CD14-positive monocyte (primary cell): ENCODE measurements around the gene ENPP6. TPM values are rescaled to one million over a fixed set of nuclear protein-coding genes. Genes with fewer than 3 reads are reported as not detected.

Source experiments
- DNase-seq, 3 donors: peaks; one replicate each; pipeline ENCODE4 v3.0.0-alpha.2; 2011 to 2022
- H2AFZ ChIP-seq: 2 replicates; pipeline ENCODE4 v1.6.0; 2012; ENCODE audit warnings: mild to moderate bottlenecking, low read depth, low read length, inconsistent platforms; ENCODE audit not compliant: insufficient read depth, poor library complexity, severe bottlenecking
- H3K27ac ChIP-seq, 2 donors: 1 replicate in 1 of 2; 2 replicates in 1 of 2; pipeline ENCODE4 v1.5.1; 2012 to 2013; ENCODE audit warnings: low read length in 2 of 2, control low read depth in 1 of 2, inconsistent platforms in 1 of 2, low read depth in 1 of 2, mild to moderate bottlenecking in 1 of 2
- H3K27me3 ChIP-seq, 2 donors: one replicate each; pipeline versions ENCODE4 v1.6.0 to v1.6.1; 2011 to 2013; ENCODE audit warnings: low read length in 2 of 2; ENCODE audit not compliant: control insufficient read depth in 2 of 2, insufficient read depth in 2 of 2
- H3K36me3 ChIP-seq, 2 donors: replicated peaks in 1 of 2; 1 replicate in 1 of 2; 2 replicates in 1 of 2; pipeline versions ENCODE4 v1.5.1 to v1.6.1; 2012 to 2013; ENCODE audit warnings: low read length in 2 of 2, control low read depth in 1 of 2, inconsistent platforms in 1 of 2, mild to moderate bottlenecking in 1 of 2; ENCODE audit not compliant: insufficient read depth in 2 of 2, control insufficient read depth in 1 of 2
- H3K4me1 ChIP-seq, 2 donors: 1 replicate in 1 of 2; 2 replicates in 1 of 2; pipeline versions ENCODE4 v1.5.1 to v1.6.1; 2012 to 2013; ENCODE audit warnings: low read length in 2 of 2, control low read depth in 1 of 2, inconsistent platforms in 1 of 2, mild to moderate bottlenecking in 1 of 2, moderate library complexity in 1 of 2; ENCODE audit not compliant: insufficient read depth in 2 of 2, control insufficient read depth in 1 of 2
- H3K4me2 ChIP-seq: replicated peaks from 2 replicates; pipeline ENCODE3; 2012; ENCODE audit warnings: low read length, moderate library complexity, mild to moderate bottlenecking; ENCODE audit not compliant: poor library complexity, severe bottlenecking; ENCODE audit errors: extremely low read depth
- H3K4me3 ChIP-seq, 3 experiments: fragments of 200-600 bp in 1 of 3; sonication (generic) in 1 of 3; replicated peaks in 1 of 3; 1 replicate in 2 of 3; 2 replicates in 1 of 3; pipeline ENCODE4 v1.5.1; 2011 to 2013; ENCODE audit warnings: low read length in 3 of 3, mild to moderate bottlenecking in 3 of 3, control low read depth in 2 of 3, low read depth in 2 of 3, inconsistent platforms in 1 of 3, moderate library complexity in 1 of 3
- H3K79me2 ChIP-seq: 2 replicates; pipeline ENCODE4 v1.6.0; 2012; ENCODE audit warnings: mild to moderate bottlenecking, control low read depth, inconsistent platforms, low read length, moderate library complexity; ENCODE audit not compliant: insufficient read depth
- H3K9ac ChIP-seq: 2 replicates; pipeline ENCODE4 v1.6.0; 2017; ENCODE audit warnings: low read length, mild to moderate bottlenecking; ENCODE audit not compliant: insufficient read depth, poor library complexity, severe bottlenecking
- H3K9me3 ChIP-seq, 2 donors: replicated peaks in 1 of 2; 1 replicate in 1 of 2; 2 replicates in 1 of 2; pipeline versions ENCODE4 v1.5.1 to v1.6.1; 2012 to 2013; ENCODE audit warnings: low read length in 2 of 2, control low read depth in 1 of 2; ENCODE audit not compliant: control insufficient read depth in 1 of 2, insufficient read depth in 1 of 2
- H4K20me1 ChIP-seq: 2 replicates; pipeline ENCODE4 v1.6.0; 2012; ENCODE audit warnings: mild to moderate bottlenecking, low read length, control low read depth, moderate library complexity; ENCODE audit not compliant: insufficient read depth
- H3K27ac Mint-ChIP-seq, 7 donors: one replicate each; pipeline ENCODE4 v1.8.0; 2020; ENCODE audit warnings: mild to moderate bottlenecking in 7 of 7, mixed read lengths in 7 of 7, moderate library complexity in 6 of 7, inconsistent platforms in 2 of 7
- H3K27me3 Mint-ChIP-seq, 3 donors: one replicate each; pipeline ENCODE4 v1.8.0; 2021 to 2022; ENCODE audit warnings: low read depth in 3 of 3, mild to moderate bottlenecking in 3 of 3, mixed read lengths in 3 of 3, moderate library complexity in 3 of 3, inconsistent platforms in 1 of 3
- H3K36me3 Mint-ChIP-seq, 2 donors: one replicate each; pipeline ENCODE4 v1.8.0; 2020; ENCODE audit warnings: mixed read lengths in 2 of 2, inconsistent platforms in 1 of 2, mild to moderate bottlenecking in 1 of 2
- H3K4me1 Mint-ChIP-seq: one replicate; pipeline ENCODE4 v1.8.0; 2020; ENCODE audit warnings: mild to moderate bottlenecking, mixed read lengths
- H3K4me3 Mint-ChIP-seq, 2 donors: one replicate each; pipeline ENCODE4 v1.8.0; 2020; ENCODE audit warnings: mild to moderate bottlenecking in 2 of 2, mixed read lengths in 2 of 2, moderate library complexity in 1 of 2
- H3K9me3 Mint-ChIP-seq, 7 donors: one replicate each; pipeline ENCODE4 v1.8.0; 2020 to 2022; ENCODE audit warnings: mixed read lengths in 7 of 7, mild to moderate bottlenecking in 6 of 7, moderate library complexity in 6 of 7, inconsistent platforms in 2 of 7
- WGBS: methylation state at CpG from one replicate; pipeline ENCODE4 v1.1.5; 2013; ENCODE audit warnings: missing lambda C conversion rate; ENCODE audit not compliant: insufficient coverage; 5-methylcytosine and 5-hydroxymethylcytosine counted together
- intact Hi-C, 2 donors: fragments of 100-400 bp; cut with micrococcal nuclease; formaldehyde crosslinking; loops; one replicate each; pipeline versions ENCODE4 v1.15.0 to v1.15.1; 2023
- polyA plus RNA-seq, 3 donors: library from polyadenylated mRNA; depleted of rRNA in 1 of 3; unstranded in 2 of 3; stranded (reverse) in 1 of 3; fragments of 300-500 nt in 2 of 3; fragments of >200 nt in 1 of 3; fragmentation: Illumina TruSeq in 2 of 3; gene quantifications; 1 replicate in 2 of 3; 2 replicates in 1 of 3; pipeline ENCODE4 v1.2.3, GENCODE V29; 2012 to 2021
- TF ChIP-seq, protein P1 (sequence below): fragments of 200-600 bp; IDR thresholded peaks from one replicate; pipeline ENCODE4 v1.8.0; 2022; ENCODE audit warnings: antibody characterized with exemption, mild to moderate bottlenecking

Gene ENPP6
- polyA plus RNA-seq, 3 donors, result 0.05 TPM; not detected in 2

DNA sequence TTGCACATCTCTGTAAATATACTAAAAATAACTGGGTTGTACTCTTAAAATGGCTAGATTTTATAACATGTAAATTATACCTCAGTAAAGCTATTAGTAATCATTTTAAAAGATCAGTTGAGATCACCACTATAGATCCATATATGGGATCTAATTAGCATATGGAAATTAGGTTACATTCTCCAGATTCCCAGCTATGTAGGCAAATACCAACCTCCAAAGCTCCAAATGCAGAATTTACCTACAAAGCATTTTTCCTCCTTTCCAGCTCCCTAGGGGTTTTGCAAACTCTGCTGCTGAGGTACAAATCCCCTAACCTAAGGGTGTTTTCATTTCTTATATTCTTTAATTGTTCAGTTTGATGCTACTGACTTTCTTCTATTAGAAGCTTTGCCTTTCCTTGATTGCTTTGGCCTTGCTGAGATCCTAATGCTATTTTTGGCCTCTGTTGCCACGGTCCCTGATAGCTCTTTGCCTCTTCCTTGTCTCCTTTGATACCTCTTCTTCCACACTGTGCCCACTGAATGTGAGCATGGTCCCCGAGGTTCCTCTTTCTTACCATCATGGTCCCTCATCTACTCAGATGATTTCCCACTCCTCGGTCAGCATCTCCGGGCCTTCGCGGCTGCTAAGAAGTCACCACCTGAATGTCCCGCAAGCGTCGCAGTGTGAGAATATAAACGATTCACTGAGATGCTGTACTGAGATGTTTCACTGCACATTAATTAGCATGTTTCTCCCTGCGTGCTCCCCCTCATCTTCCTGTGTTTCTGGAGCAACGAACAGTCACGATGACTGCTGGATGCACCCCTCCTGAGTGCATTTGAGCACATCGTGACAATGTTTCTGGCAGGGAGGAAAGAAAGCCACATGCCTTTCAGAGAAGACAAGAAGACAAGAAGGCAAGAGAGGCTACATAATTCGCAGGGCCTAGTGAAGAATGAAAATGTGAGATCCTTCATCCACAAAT, 23.8 kb downstream of the ENPP6 start:
- TF ChIP-seq, protein P1, sequence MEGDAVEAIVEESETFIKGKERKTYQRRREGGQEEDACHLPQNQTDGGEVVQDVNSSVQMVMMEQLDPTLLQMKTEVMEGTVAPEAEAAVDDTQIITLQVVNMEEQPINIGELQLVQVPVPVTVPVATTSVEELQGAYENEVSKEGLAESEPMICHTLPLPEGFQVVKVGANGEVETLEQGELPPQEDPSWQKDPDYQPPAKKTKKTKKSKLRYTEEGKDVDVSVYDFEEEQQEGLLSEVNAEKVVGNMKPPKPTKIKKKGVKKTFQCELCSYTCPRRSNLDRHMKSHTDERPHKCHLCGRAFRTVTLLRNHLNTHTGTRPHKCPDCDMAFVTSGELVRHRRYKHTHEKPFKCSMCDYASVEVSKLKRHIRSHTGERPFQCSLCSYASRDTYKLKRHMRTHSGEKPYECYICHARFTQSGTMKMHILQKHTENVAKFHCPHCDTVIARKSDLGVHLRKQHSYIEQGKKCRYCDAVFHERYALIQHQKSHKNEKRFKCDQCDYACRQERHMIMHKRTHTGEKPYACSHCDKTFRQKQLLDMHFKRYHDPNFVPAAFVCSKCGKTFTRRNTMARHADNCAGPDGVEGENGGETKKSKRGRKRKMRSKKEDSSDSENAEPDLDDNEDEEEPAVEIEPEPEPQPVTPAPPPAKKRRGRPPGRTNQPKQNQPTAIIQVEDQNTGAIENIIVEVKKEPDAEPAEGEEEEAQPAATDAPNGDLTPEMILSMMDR, result no peak
- no peak overlapping the region for H3K9ac ChIP-seq
- no peak for DNase-seq
- Mint-ChIP-seq H3K27ac (no peak overlapping the region), H3K9me3 (peaks cover 0 to 3% (median 1%) of the 10 kb centered on the region in 7 donors), H3K4me3 (no peak overlapping the region), H3K27me3 (peaks cover 3 to 8% (median 4%) of the 10 kb centered on the region in 3 donors), H3K4me1 (no peaks in the 10 kb centered on the region), H3K36me3 (no peaks in the 10 kb centered on the region)
- no peak overlapping the region for H3K27ac ChIP-seq
- 96% methylated on average over 11 of the region's 15 CpGs for WGBS
- no peaks in the 10 kb centered on the region for H3K4me1 ChIP-seq
- H2AFZ ChIP-seq, result no peak overlapping the region
- peaks cover 0 to 5% of the 10 kb centered on the region in 2 donors for H3K9me3 ChIP-seq
- intact Hi-C loops, result no loop called here
- no peak overlapping the region for H3K4me2 ChIP-seq
- no peaks in the 10 kb centered on the region for H3K36me3 ChIP-seq
- H3K27me3 ChIP-seq, result no peaks in the 10 kb centered on the region
- no peaks in the 10 kb centered on the region for H4K20me1 ChIP-seq
- no peak overlapping the region for H3K4me3 ChIP-seq
- no peaks in the 10 kb centered on the region for H3K79me2 ChIP-seq

DNA sequence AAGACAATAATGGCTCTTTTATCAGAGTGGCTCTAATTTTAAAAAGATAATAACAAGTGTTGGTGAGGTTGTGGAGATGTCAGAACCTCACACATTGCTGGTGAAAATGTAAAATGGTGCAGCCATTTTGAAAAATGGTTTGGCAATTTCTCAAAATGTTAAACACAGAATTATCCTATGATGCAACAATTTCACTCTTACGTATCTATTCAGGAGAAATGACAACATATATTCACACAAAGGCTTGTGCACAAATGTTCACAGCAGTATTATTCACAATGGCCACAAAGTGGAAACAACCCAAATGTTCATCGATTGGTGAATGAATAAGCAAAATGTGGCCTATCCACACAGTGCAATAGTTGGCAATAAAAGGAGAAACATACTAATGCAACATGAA, 24.7 kb downstream of the ENPP6 start:
- TF ChIP-seq, protein P1, result no peak
- Histone ChIP-seq H4K20me1 (no peaks in the 10 kb centered on the region), H3K27me3 (no peaks in the 10 kb centered on the region), H3K79me2 (no peaks in the 10 kb centered on the region), H3K9me3 (peaks cover 0 to under 1% of the 10 kb centered on the region in 2 donors), H3K4me2 (no peak overlapping the region), H2AFZ (no peak overlapping the region), H3K36me3 (no peaks in the 10 kb centered on the region), H3K4me1 (no peaks in the 10 kb centered on the region), H3K4me3 (no peak overlapping the region), H3K27ac (no peak overlapping the region), H3K9ac (no peak overlapping the region)
- Mint-ChIP-seq H3K36me3 (no peaks in the 10 kb centered on the region), H3K27me3 (peaks cover 3 to 7% (median 7%) of the 10 kb centered on the region in 3 donors), H3K4me3 (no peak overlapping the region), H3K9me3 (peaks cover 0 to 3% (median 0%) of the 10 kb centered on the region in 7 donors), H3K27ac (no peak overlapping the region), H3K4me1 (no peaks in the 10 kb centered on the region)
- no peak for DNase-seq
- no CpG with 5 or more reads among the region's 2 CpGs for WGBS
- intact Hi-C loops, result no loop called here
